NCI-H748 treated with DMSO at 0.1 percent for 48 hours (cell line): ENCODE results near the gene HSDL1.

Source experiments
- DNase-seq: peaks from one replicate; lab custom pipeline; 2025; lab: John Stamatoyannopoulos, UW

Gene HSDL1

GRCh38 chr16:84176192-84177053 lies 31.4 kb upstream of the HSDL1 start:
- DNase-seq, result no peak

- peak; percentile 34 for DNase-seq
Measured at GRCh38 chr16:84175350-84176081, 30.5 kb upstream of the HSDL1 start.

- no peak for DNase-seq
Measured at GRCh38 chr16:84174396-84174795, 29.4 kb upstream of the HSDL1 start.

GRCh38 chr16:84169765-84170310 lies 24.9 kb upstream of the HSDL1 start:
- no peak for DNase-seq

- DNase-seq, result no peak
Measured at GRCh38 chr16:84166796-84167695, 22.1 kb upstream of the HSDL1 start.

GRCh38 chr16:84165746-84166145 lies 20.8 kb upstream of the HSDL1 start:
- DNase-seq, result no peak

- DNase-seq, result no peak
Measured at GRCh38 chr16:84161801-84162200, 16.8 kb upstream of the HSDL1 start.

GRCh38 chr16:84161037-84161436 lies 16.1 kb upstream of the HSDL1 start:
- no peak for DNase-seq

- no peak for DNase-seq
Measured at GRCh38 chr16:84159800-84160199, 14.8 kb upstream of the HSDL1 start.

GRCh38 chr16:84159007-84159406 lies 14.0 kb upstream of the HSDL1 start:
- DNase-seq, result no peak

GRCh38 chr16:84156342-84156784 lies 11.4 kb upstream of the HSDL1 start:
- DNase-seq, result no peak

- DNase-seq, result no peak
Measured at GRCh38 chr16:84155771-84156170, 10.8 kb upstream of the HSDL1 start.

GRCh38 chr16:84155226-84155625 lies 10.2 kb upstream of the HSDL1 start:
- DNase-seq, result no peak

GRCh38 chr16:84153660-84154214 lies 8.8 kb upstream of the HSDL1 start:
- no peak for DNase-seq

- DNase-seq, result no peak
Measured at GRCh38 chr16:84150926-84151325, 5.9 kb upstream of the HSDL1 start.

- DNase-seq, result no peak
Measured at GRCh38 chr16:84144209-84144858, 643 bp downstream of the HSDL1 start.

GRCh38 chr16:84143784-84144199 lies 1.2 kb downstream of the HSDL1 start:
- DNase-seq, result no peak

- DNase-seq, result no peak
Measured at GRCh38 chr16:84143081-84143480, 1.9 kb downstream of the HSDL1 start.

- DNase-seq, result no peak
Measured at GRCh38 chr16:84141143-84141670, 3.8 kb downstream of the HSDL1 start.

GRCh38 chr16:84139628-84140258 lies 5.2 kb downstream of the HSDL1 start:
- no peak for DNase-seq
